H9 (cell line): Measurements from ENCODE around the gene CCDC88C. TPM values are rescaled to one million over a fixed set of nuclear protein-coding genes. Genes with fewer than 3 reads are reported as not detected.

ENCODE experiments used
- DNase-seq: peaks from one replicate; pipeline ENCODE4 v3.0.0-alpha.2; 2017
- H2AFZ ChIP-seq: one replicate; pipeline ENCODE4 v1.6.1; 2013; ENCODE audit warnings: mild to moderate bottlenecking, low read length, control low read depth, moderate library complexity
- H2AK5ac ChIP-seq: 2 replicates; pipeline ENCODE4 v1.6.1; 2013; ENCODE audit warnings: low read length, control low read depth, mixed read lengths; ENCODE audit not compliant: insufficient read length
- H2BK120ac ChIP-seq: one replicate; pipeline ENCODE4 v1.6.1; 2013; ENCODE audit warnings: low read depth, mild to moderate bottlenecking, low read length, control low read depth, inconsistent platforms; ENCODE audit not compliant: poor library complexity, severe bottlenecking
- H2BK12ac ChIP-seq: 2 replicates; pipeline ENCODE4 v1.6.1; 2013; ENCODE audit warnings: low read length, control low read depth, mixed read lengths, low read depth; ENCODE audit not compliant: insufficient read length
- H2BK15ac ChIP-seq: 2 replicates; pipeline ENCODE4 v1.6.1; 2013; ENCODE audit warnings: low read depth, low read length, control low read depth
- H2BK20ac ChIP-seq: one replicate; pipeline ENCODE4 v1.6.1; 2013; ENCODE audit warnings: low read depth, mild to moderate bottlenecking, low read length, control low read depth, inconsistent platforms; ENCODE audit not compliant: poor library complexity, severe bottlenecking
- H2BK5ac ChIP-seq: 2 replicates; pipeline ENCODE4 v1.6.1; 2013; ENCODE audit warnings: low read length, control low read depth, mixed read lengths; ENCODE audit not compliant: insufficient read length
- H3K14ac ChIP-seq: 2 replicates; pipeline ENCODE4 v1.6.1; 2013; ENCODE audit warnings: low read length, control low read depth; ENCODE audit not compliant: insufficient read depth
- H3K18ac ChIP-seq: 2 replicates; pipeline ENCODE4 v1.6.1; 2013; ENCODE audit warnings: low read depth, mild to moderate bottlenecking, mixed read lengths, low read length, control low read depth; ENCODE audit not compliant: insufficient read length
- H3K23ac ChIP-seq: 2 replicates; pipeline ENCODE4 v1.6.1; 2013; ENCODE audit warnings: low read length, control low read depth, mixed read lengths, low read depth; ENCODE audit not compliant: insufficient read length
- H3K23me2 ChIP-seq: 2 replicates; pipeline ENCODE4 v1.6.1; 2013; ENCODE audit warnings: low read depth, mild to moderate bottlenecking, mixed read lengths, low read length, control low read depth; ENCODE audit not compliant: insufficient read length, poor library complexity, severe bottlenecking
- H3K27ac ChIP-seq: 2 replicates; pipeline ENCODE4 v1.5.1; 2013; ENCODE audit warnings: low read length, control low read depth, mixed read lengths, low read depth; ENCODE audit not compliant: insufficient read length
- H3K27me3 ChIP-seq: 2 replicates; pipeline ENCODE4 v1.6.1; 2013; ENCODE audit warnings: low read length, control low read depth, inconsistent platforms; ENCODE audit not compliant: insufficient read depth
- H3K4ac ChIP-seq: 2 replicates; pipeline ENCODE4 v1.6.1; 2013; ENCODE audit warnings: low read depth, mild to moderate bottlenecking, control low read depth, inconsistent platforms, low read length, moderate library complexity
- H3K4me1 ChIP-seq: 2 replicates; pipeline ENCODE4 v1.6.1; 2013; ENCODE audit warnings: low read length, control low read depth, inconsistent platforms; ENCODE audit not compliant: insufficient read depth
- H3K4me2 ChIP-seq: 2 replicates; pipeline ENCODE4 v1.6.1; 2013; ENCODE audit warnings: low read length, control low read depth, mixed read lengths; ENCODE audit not compliant: insufficient read length, insufficient read depth
- H3K56ac ChIP-seq: 2 replicates; pipeline ENCODE4 v1.6.1; 2013; ENCODE audit warnings: low read depth, mild to moderate bottlenecking, mixed read lengths, low read length, control low read depth; ENCODE audit not compliant: insufficient read length
- H3K79me1 ChIP-seq: 2 replicates; pipeline ENCODE4 v1.6.1; 2013; ENCODE audit warnings: low read depth, mild to moderate bottlenecking, moderate library complexity, low read length, control low read depth, inconsistent platforms; ENCODE audit not compliant: insufficient read depth, poor library complexity, severe bottlenecking
- H3K79me2 ChIP-seq: 2 replicates; pipeline ENCODE4 v1.6.1; 2013; ENCODE audit warnings: low read length, control low read depth, inconsistent platforms; ENCODE audit not compliant: insufficient read depth
- H3K9ac ChIP-seq: 2 replicates; pipeline ENCODE4 v1.6.1; 2013; ENCODE audit warnings: low read length, control low read depth, mixed read lengths; ENCODE audit not compliant: insufficient read length; ENCODE audit errors: extremely low read depth
- H3K9me3 ChIP-seq: one replicate; pipeline ENCODE4 v1.6.1; 2013; ENCODE audit warnings: low read depth, low read length, inconsistent platforms; ENCODE audit not compliant: control insufficient read depth
- H3T11ph ChIP-seq: one replicate; pipeline ENCODE4 v1.6.1; 2013; ENCODE audit warnings: mild to moderate bottlenecking, low read length, control low read depth, inconsistent platforms
- H4K20me1 ChIP-seq: one replicate; pipeline ENCODE4 v1.6.1; 2013; ENCODE audit not compliant: control insufficient read depth, insufficient read length, insufficient read depth
- H4K5ac ChIP-seq: 2 replicates; pipeline ENCODE4 v1.6.1; 2013; ENCODE audit warnings: low read depth, mild to moderate bottlenecking, mixed read lengths, low read length, control low read depth; ENCODE audit not compliant: insufficient read length
- H4K8ac ChIP-seq: replicated peaks from 2 replicates; pipeline ENCODE4 v1.6.1; 2013; ENCODE audit warnings: low read length, control low read depth, mixed read lengths, low read depth; ENCODE audit not compliant: insufficient read length
- H4K91ac ChIP-seq: 2 replicates; pipeline ENCODE4 v1.6.1; 2013; ENCODE audit warnings: low read depth, mild to moderate bottlenecking, moderate library complexity, mixed read lengths, low read length, control low read depth; ENCODE audit not compliant: insufficient read length
- H3K27ac Mint-ChIP-seq, 3 experiments: 2 replicates in 2 of 3; 3 replicates in 1 of 3; pipeline ENCODE4 v1.8.0; 2020 to 2021; ENCODE audit warnings: mixed read lengths in 3 of 3, mild to moderate bottlenecking in 1 of 3, moderate library complexity in 1 of 3
- H3K27me3 Mint-ChIP-seq: 2 replicates; pipeline ENCODE4 v1.8.0; 2021; ENCODE audit warnings: low read depth, mild to moderate bottlenecking, moderate library complexity, mixed read lengths
- H3K36me3 Mint-ChIP-seq, 3 experiments: 2 replicates in 2 of 3; 3 replicates in 1 of 3; pipeline ENCODE4 v1.8.0; 2020 to 2021; ENCODE audit warnings: low read depth in 3 of 3, mixed read lengths in 3 of 3; ENCODE audit not compliant: insufficient read depth in 1 of 3
- H3K4me1 Mint-ChIP-seq, 2 experiments: 2 replicates each; pipeline ENCODE4 v1.8.0; 2020; ENCODE audit warnings: mixed read lengths in 2 of 2
- H3K4me3 Mint-ChIP-seq, 2 experiments: 2 replicates in 1 of 2; 3 replicates in 1 of 2; pipeline ENCODE4 v1.8.0; 2020 to 2021; ENCODE audit warnings: mild to moderate bottlenecking in 2 of 2, mixed read lengths in 2 of 2, moderate library complexity in 1 of 2
- H3K9me3 Mint-ChIP-seq, 2 experiments: 2 replicates in 1 of 2; 3 replicates in 1 of 2; pipeline ENCODE4 v1.8.0; 2020; ENCODE audit warnings: mild to moderate bottlenecking in 2 of 2, mixed read lengths in 2 of 2, moderate library complexity in 1 of 2
- CTCF ChIP-seq: fragments of 200-600 bp; sonication (generic); conservative IDR thresholded peaks from 3 replicates; pipeline ENCODE4 v1.8.0; 2021; ENCODE audit warnings: antibody characterized with exemption, mild to moderate bottlenecking
- WGBS: extraction: QIAGEN DNeasy Blood & Tissue Kit; methylation state at CpG from one replicate; pipeline ENCODE4 v1.1.7; 2013; ENCODE audit warnings: missing lambda C conversion rate, low lambda C conversion rate, mixed read lengths; ENCODE audit not compliant: insufficient read length; ENCODE audit errors: extremely low coverage; 5-methylcytosine and 5-hydroxymethylcytosine counted together
- total RNA-seq: library from RNA; stranded (reverse); gene quantifications from 2 replicates; pipeline ENCODE4 v1.2.1, GENCODE V29; 2021

Gene CCDC88C
- total RNA-seq, 1 experiment from 2014 or later, result 52.4 TPM

- H3K56ac ChIP-seq, result no peak overlapping the region
- H3K4me1 Mint-ChIP-seq, result peaks cover 0 to 3% of the 10 kb centered on the region in 2 experiments; a peak in 1 of 4 replicates
- H2BK120ac ChIP-seq, result no peak overlapping the region
- no peak overlapping the region for H2AFZ ChIP-seq
- H3K79me1 ChIP-seq, result no peaks in the 10 kb centered on the region
- H2AK5ac ChIP-seq, result no peak overlapping the region
- H2BK15ac ChIP-seq, result no peak overlapping the region
- H2BK5ac ChIP-seq, result no peak overlapping the region
- H3K23me2 ChIP-seq, result no peaks in the 10 kb centered on the region
- no peaks in the 10 kb centered on the region for H3K27me3 Mint-ChIP-seq
- no peak overlapping the region for H3K27ac ChIP-seq
- H3K4me2 ChIP-seq, result no peak overlapping the region
- peaks cover 6 to 73% (median 37%) of the 10 kb centered on the region in 3 experiments; a peak in 6 of 7 replicates for H3K36me3 Mint-ChIP-seq
- H3T11ph ChIP-seq, result no peak overlapping the region
- DNase-seq, result no peak
- H3K4me3 Mint-ChIP-seq, result no peak overlapping the region
- H4K5ac ChIP-seq, result no peak overlapping the region
- H2BK12ac ChIP-seq, result no peak overlapping the region
- no peak overlapping the region for H3K14ac ChIP-seq
- no peak overlapping the region for H3K9ac ChIP-seq
- H4K8ac ChIP-seq, result no peak overlapping the region
- no peak overlapping the region for H3K4ac ChIP-seq
- H2BK20ac ChIP-seq, result no peak overlapping the region
- H3K9me3 ChIP-seq, result no peaks in the 10 kb centered on the region
- H3K79me2 ChIP-seq, result no peaks in the 10 kb centered on the region
- no peaks in the 10 kb centered on the region for H3K4me1 ChIP-seq
- TF ChIP-seq CTCF, result no peak
- H4K20me1 ChIP-seq, result no peaks in the 10 kb centered on the region
- no peaks in the 10 kb centered on the region for H3K27me3 ChIP-seq
- peak overlapping the region in 1 of 3 experiments; percentile 85; a peak in 2 of 7 replicates for H3K27ac Mint-ChIP-seq
- no peak overlapping the region for H4K91ac ChIP-seq
- H3K9me3 Mint-ChIP-seq, result no peaks in the 10 kb centered on the region
- H3K18ac ChIP-seq, result no peak overlapping the region
- WGBS, result 100% methylated on average over 1 of the region's 14 CpGs
- H3K23ac ChIP-seq, result no peak overlapping the region
These were observed 134.5 kb downstream of the CCDC88C start for GRCh38 chr14:91282954-91283645.
